ENCODE measurements around the gene ZHX3. TPM values are rescaled to one million over a fixed set of nuclear protein-coding genes. Genes with fewer than 3 reads are reported as not detected.
A peak's percentile ranks its signal among the peaks of the same experiment; 100 is the strongest.

ZHX3 gene
- total RNA-seq, 3 donors from 2014 or later (not counting 1 experiment from before 2014, with no cell fraction given), result 9.0 to 11.8 (median 10.3) TPM

DNA sequence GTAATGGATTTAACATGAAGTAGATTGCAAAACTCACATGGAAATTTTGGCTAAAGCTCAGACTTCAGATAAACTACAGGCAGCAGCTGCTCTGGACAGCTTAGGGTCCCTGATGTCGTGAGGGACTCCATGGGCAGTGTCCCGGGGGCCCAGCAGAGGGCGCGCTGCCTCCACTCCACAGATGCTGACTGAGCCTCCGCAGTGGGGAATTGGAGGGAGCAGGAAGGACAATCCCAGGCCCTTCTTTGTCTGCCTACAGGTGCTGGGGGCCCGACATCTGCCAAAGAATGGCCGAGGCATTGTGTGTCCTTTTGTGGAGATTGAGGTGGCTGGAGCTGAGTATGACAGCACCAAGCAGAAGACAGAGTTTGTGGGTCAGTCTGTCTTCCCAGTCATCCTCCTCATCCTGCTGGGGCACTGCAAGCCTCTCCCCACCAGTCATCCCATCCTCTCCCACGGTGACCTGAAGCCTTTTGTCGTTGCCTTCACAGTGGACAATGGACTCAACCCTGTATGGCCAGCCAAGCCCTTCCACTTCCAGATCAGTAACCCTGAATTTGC lies 144.3 kb downstream of the ZHX3 start:
- Mint-ChIP-seq H3K4me1 (peaks cover 11 to 25% of the 10 kb centered on the region in 2 donors), H3K27ac (peak overlapping the region in 1 of 2 donors; percentile 33), H3K4me3 (no peak overlapping the region), H3K9me3 (no peaks in the 10 kb centered on the region), H3K36me3 (peaks cover 17% of the 10 kb centered on the region), H3K27me3 (ENCODE audit: low read depth in 2 of 2) (no peaks in the 10 kb centered on the region)
- Histone ChIP-seq H3K36me3 (ENCODE audit: control insufficient read depth, insufficient read depth, low read length) (peaks cover 82% of the 10 kb centered on the region), H3K27ac (ENCODE audit: low read length) (no peak overlapping the region), H3K27me3 (ENCODE audit: control insufficient read depth, insufficient read depth, low read length) (no peaks in the 10 kb centered on the region), H3K4me3 (ENCODE audit: low read length) (no peak overlapping the region), H3K4me1 (ENCODE audit: control insufficient read depth, insufficient read depth, low read length) (peaks cover 7% of the 10 kb centered on the region), H3K9me3 (ENCODE audit: control insufficient read depth, insufficient read depth, low read length) (no peaks in the 10 kb centered on the region)
- DNase-seq (peak; percentile 58 to 77), ATAC-seq (peak; percentile 64 to 88 (median 87))
- WGBS (ENCODE audit: insufficient coverage), result 51% methylated on average over 9 of the region's 9 CpGs
- intact Hi-C loops (cut with micrococcal nuclease), result loop anchor here (1.0 kb wide), 2 partner anchors 59 to 167 kb away; partner anchors contain the start of gene LPIN3
- TF ChIP-seq, protein P1, sequence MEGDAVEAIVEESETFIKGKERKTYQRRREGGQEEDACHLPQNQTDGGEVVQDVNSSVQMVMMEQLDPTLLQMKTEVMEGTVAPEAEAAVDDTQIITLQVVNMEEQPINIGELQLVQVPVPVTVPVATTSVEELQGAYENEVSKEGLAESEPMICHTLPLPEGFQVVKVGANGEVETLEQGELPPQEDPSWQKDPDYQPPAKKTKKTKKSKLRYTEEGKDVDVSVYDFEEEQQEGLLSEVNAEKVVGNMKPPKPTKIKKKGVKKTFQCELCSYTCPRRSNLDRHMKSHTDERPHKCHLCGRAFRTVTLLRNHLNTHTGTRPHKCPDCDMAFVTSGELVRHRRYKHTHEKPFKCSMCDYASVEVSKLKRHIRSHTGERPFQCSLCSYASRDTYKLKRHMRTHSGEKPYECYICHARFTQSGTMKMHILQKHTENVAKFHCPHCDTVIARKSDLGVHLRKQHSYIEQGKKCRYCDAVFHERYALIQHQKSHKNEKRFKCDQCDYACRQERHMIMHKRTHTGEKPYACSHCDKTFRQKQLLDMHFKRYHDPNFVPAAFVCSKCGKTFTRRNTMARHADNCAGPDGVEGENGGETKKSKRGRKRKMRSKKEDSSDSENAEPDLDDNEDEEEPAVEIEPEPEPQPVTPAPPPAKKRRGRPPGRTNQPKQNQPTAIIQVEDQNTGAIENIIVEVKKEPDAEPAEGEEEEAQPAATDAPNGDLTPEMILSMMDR (IDR thresholded peaks at IDR 0.05), result peak; percentile 83

DNA sequence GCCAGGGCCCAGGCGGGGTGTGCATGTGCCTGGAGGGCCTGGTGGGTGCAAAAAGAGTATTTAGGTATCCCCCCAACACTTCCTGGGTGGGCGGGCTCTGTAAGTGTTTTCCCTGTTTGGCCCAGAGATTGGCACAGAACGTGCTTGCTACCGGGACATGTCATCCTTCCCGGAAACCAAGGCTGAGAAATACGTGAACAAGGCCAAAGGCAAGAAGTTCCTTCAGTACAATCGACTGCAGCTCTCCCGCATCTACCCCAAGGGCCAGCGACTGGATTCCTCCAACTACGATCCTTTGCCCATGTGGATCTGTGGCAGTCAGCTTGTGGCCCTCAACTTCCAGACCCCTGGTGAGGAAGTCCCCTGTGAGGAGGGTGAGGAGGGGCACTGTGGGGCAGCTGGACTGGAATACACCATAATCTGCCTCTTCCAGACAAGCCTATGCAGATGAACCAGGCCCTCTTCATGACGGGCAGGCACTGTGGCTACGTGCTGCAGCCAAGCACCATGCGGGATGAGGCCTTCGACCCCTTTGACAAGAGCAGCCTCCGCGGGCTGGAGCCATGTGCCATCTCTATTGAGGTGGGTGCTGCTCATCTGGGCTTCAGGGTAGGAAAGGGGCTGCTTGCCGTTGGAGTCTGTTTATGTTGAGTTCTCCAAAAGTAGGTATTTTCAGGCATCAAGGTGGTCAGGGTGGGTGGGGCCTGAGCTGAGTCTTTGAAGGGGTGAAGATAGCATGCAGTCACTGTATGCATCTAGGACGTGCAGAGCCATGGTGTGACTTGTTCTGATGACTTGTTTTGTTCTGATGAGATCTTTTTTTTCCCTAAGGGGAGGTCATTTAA lies 145.0 kb downstream of the ZHX3 start:
- H3K27ac ChIP-seq (ENCODE audit: low read length), result no peak overlapping the region
- ATAC-seq, result no peak
- TF ChIP-seq, protein P1 (IDR thresholded peaks at IDR 0.05), result no peak

DNA sequence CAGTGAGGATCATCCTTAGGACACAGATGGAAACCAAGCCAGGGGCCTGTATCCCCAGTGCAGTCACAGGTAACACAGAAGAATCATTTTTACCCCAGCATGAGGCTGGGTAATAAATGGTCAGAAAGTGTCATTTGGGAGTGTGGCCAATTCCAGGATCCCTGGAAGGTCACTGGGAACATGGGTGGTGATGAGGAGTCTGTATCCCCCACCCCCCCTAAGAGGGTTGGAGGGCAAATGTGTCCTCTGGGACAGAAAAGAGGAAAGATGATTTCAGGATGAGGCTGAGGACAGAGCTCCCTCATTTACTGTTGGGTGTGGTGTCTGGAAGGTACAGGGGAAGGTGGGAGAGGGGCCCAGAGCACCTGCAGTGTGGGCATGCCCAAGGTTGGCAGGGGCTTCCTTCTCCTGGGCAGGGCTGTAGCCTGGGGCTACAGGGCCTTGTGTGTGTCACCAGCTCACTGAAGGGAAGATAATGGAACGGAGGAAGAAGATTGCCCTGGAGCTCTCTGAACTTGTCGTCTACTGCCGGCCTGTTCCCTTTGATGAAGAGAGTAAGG lies 145.7 kb downstream of the ZHX3 start:
- Histone ChIP-seq H3K9me3 (ENCODE audit: control insufficient read depth, insufficient read depth, low read length) (no peaks in the 10 kb centered on the region), H3K4me3 (ENCODE audit: low read length) (no peak overlapping the region), H3K27me3 (ENCODE audit: control insufficient read depth, insufficient read depth, low read length) (no peaks in the 10 kb centered on the region), H3K27ac (ENCODE audit: low read length) (no peak overlapping the region), H3K36me3 (ENCODE audit: control insufficient read depth, insufficient read depth, low read length) (peaks cover 88% of the 10 kb centered on the region), H3K4me1 (ENCODE audit: control insufficient read depth, insufficient read depth, low read length) (peaks cover 21% of the 10 kb centered on the region)
- Mint-ChIP-seq H3K9me3 (no peaks in the 10 kb centered on the region), H3K4me1 (peaks cover 25 to 39% of the 10 kb centered on the region in 2 donors), H3K4me3 (no peak overlapping the region), H3K27me3 (ENCODE audit: low read depth in 2 of 2) (no peaks in the 10 kb centered on the region), H3K27ac (no peak overlapping the region), H3K36me3 (peaks cover 24% of the 10 kb centered on the region)
- ATAC-seq (no peak), DNase-seq (no peak)
- intact Hi-C loops (cut with micrococcal nuclease), result no loop called here
- TF ChIP-seq, protein P1 (IDR thresholded peaks at IDR 0.05), result no peak
- 98% methylated on average over 3 of the region's 3 CpGs for WGBS (ENCODE audit: insufficient coverage)

More for the DNA sequence above, 145.0 kb downstream of the ZHX3 start:
- no peaks in the 10 kb centered on the region for H3K27me3 ChIP-seq (ENCODE audit: control insufficient read depth, insufficient read depth, low read length)
- Mint-ChIP-seq H3K4me3 (no peak overlapping the region), H3K9me3 (no peaks in the 10 kb centered on the region), H3K27me3 (ENCODE audit: low read depth in 2 of 2) (no peaks in the 10 kb centered on the region), H3K27ac (peak overlapping the region in 1 of 2 donors; percentile 33), H3K36me3 (peaks cover 17% of the 10 kb centered on the region), H3K4me1 (peaks cover 18 to 32% of the 10 kb centered on the region in 2 donors)
- intact Hi-C loops (cut with micrococcal nuclease), result loop anchor here (1.0 kb wide), 2 partner anchors 60 to 168 kb away; partner anchors contain the start of gene LPIN3
- no peaks in the 10 kb centered on the region for H3K9me3 ChIP-seq (ENCODE audit: control insufficient read depth, insufficient read depth, low read length)
- peaks cover 14% of the 10 kb centered on the region for H3K4me1 ChIP-seq (ENCODE audit: control insufficient read depth, insufficient read depth, low read length)
- no peak overlapping the region for H3K4me3 ChIP-seq (ENCODE audit: low read length)
- no peak for DNase-seq
- H3K36me3 ChIP-seq (ENCODE audit: control insufficient read depth, insufficient read depth, low read length), result peaks cover 85% of the 10 kb centered on the region
- 94% methylated on average over 18 of the region's 18 CpGs for WGBS (ENCODE audit: insufficient coverage)
